ENCODE measurements around the gene HNRNPLL. TPM values are rescaled to one million over a fixed set of nuclear protein-coding genes. Genes with fewer than 3 reads are reported as not detected.

Gene HNRNPLL
- total and polyA plus RNA-seq, 2 experiments from 2014 or later, result 42.5 to 53.4 TPM

GRCh38 chr2:38650717-38651116 lies 48.0 kb upstream of the HNRNPLL start (continued):
- TF ChIP-seq ZNF331 (CRISPR knock-in tag; IDR thresholded peaks at IDR 0.05; ENCODE audit: low read depth), result no peak
- no peak for TF ChIP-seq EZH2 (IDR thresholded peaks at IDR 0.05; ENCODE audit: low read depth, unreplicated experiment)
- no peak for TF ChIP-seq CTCF (conservative IDR thresholded peaks at IDR 0.05; ENCODE audit: low read depth in 2 of 2)
- no peak for TF ChIP-seq CREB1 (CRISPR knock-in tag; IDR thresholded peaks at IDR 0.05; ENCODE audit: low read depth)

- Histone ChIP-seq H3K36me3 (ENCODE audit: insufficient read depth) (no peaks in the 10 kb centered on the region), H3K27ac (ENCODE audit: low read depth) (no peak overlapping the region), H4K20me1 (replicated peaks; ENCODE audit: insufficient read depth) (no peaks in the 10 kb centered on the region), H3K4me3 (no peak overlapping the region), H3K9me2 (ENCODE audit: insufficient read depth) (0 out of 2 replicates have a peak, but pooled peaks cover 3% of the 10 kb centered on the region), H3K4me1 (ENCODE audit: insufficient read depth) (no peaks in the 10 kb centered on the region), H3K27me3 (ENCODE audit: insufficient read depth) (no peaks in the 10 kb centered on the region), H2AFZ (0 out of 2 replicates have a peak overlapping the region, but pooled peaks have one; percentile 56), H3F3A (replicated peaks; ENCODE audit: low read depth) (no peaks in the 10 kb centered on the region), H3K4me2 (no peak overlapping the region), H3K79me2 (replicated peaks; ENCODE audit: insufficient read depth) (no peaks in the 10 kb centered on the region)
- DNase-seq (ENCODE audit: low spot score) (no peak), ATAC-seq (no peak)
- Mint-ChIP-seq H3K4me3 (no peak overlapping the region), H3K36me3 (ENCODE audit: low read depth) (no peaks in the 10 kb centered on the region), H3K27me3 (ENCODE audit: insufficient read depth, low read depth, poor library complexity) (peaks cover 3% of the 10 kb centered on the region), H3K4me1 (no peaks in the 10 kb centered on the region), H3K9me3 (no peaks in the 10 kb centered on the region), H3K27ac (no peak overlapping the region)
- no peak for TF ChIP-seq EZH2phosphoT487 (IDR thresholded peaks at IDR 0.05; ENCODE audit: unreplicated experiment)
- no peak for TF ChIP-seq CTCF (conservative IDR thresholded peaks at IDR 0.05; ENCODE audit: low read depth in 2 of 2)
- TF ChIP-seq REST (IDR thresholded peaks at IDR 0.05; ENCODE audit: unreplicated experiment), result no peak
- no peak for TF ChIP-seq NANOG (IDR thresholded peaks at IDR 0.05; ENCODE audit: borderline replicate concordance)
- TF ChIP-seq ZNF114 (CRISPR knock-in tag; IDR thresholded peaks at IDR 0.05), result no peak
These were observed 47.3 kb upstream of the HNRNPLL start for GRCh38 chr2:38650012-38650411.
